K562 (cell line): ENCODE results near the gene MPIG6B. TPM values are rescaled to one million over a fixed set of nuclear protein-coding genes. Genes with fewer than 3 reads are reported as not detected.

Source experiments
- CBX8 ChIP-seq: fragments of 200-600 bp; sonication (generic); IDR thresholded peaks from 2 replicates; pipeline ENCODE4 v1.6.1; 2012; ENCODE audit warnings: borderline replicate concordance, mixed run types, low read depth, mild to moderate bottlenecking, moderate library complexity, mixed read lengths, low read length, control low read depth, inconsistent platforms; ENCODE audit not compliant: poor library complexity, severe bottlenecking; ENCODE audit errors: extremely low read depth
- DACH1 ChIP-seq: fragments of 450-650 bp; IDR thresholded peaks from 2 replicates; pipeline ENCODE4 v1.6.1; 2018; ENCODE audit not compliant: partially characterized antibody
- FOXP1 ChIP-seq: sonication (generic); formaldehyde crosslinking; IDR thresholded peaks from 2 replicates; pipeline ENCODE4 v1.8.0; 2022; ENCODE audit warnings: mild to moderate bottlenecking, missing genetic modification reagents
- ILK ChIP-seq: fragments of 450-650 bp; IDR thresholded peaks from 2 replicates; pipeline ENCODE4 v1.6.1; 2016; ENCODE audit warnings: missing genetic modification characterization, low read depth, mild to moderate bottlenecking, missing compliant biosample characterization, moderate library complexity, borderline replicate concordance
- MAZ ChIP-seq, 2 experiments: fragments of 450-650 bp in 1 of 2; sonication (generic) in 1 of 2; formaldehyde crosslinking; IDR thresholded peaks in 1 of 2; conservative IDR thresholded peaks in 1 of 2; 2 replicates each; pipeline versions ENCODE4 v1.4.0 to v1.5.0; 2020; ENCODE audit warnings: mild to moderate bottlenecking in 1 of 2, missing genetic modification reagents in 1 of 2
- NFXL1 ChIP-seq: fragments of 450-650 bp; formaldehyde crosslinking; IDR thresholded peaks from 2 replicates; pipeline ENCODE4 v1.4.0; 2021; ENCODE audit warnings: mild to moderate bottlenecking
- RCOR1 ChIP-seq, 2 experiments: IDR thresholded peaks; 2 replicates each; pipeline ENCODE4 v1.6.1; 2012; ENCODE audit warnings: low read depth in 2 of 2, low read length in 2 of 2, borderline replicate concordance in 1 of 2, improper control_type of control experiment in 1 of 2
- SREBF2 ChIP-seq: sonication (generic); formaldehyde crosslinking; IDR thresholded peaks from 2 replicates; pipeline ENCODE4 v1.4.0; 2020; ENCODE audit warnings: mild to moderate bottlenecking, missing genetic modification reagents
- SUPT5H ChIP-seq: fragments of 450-650 bp; IDR thresholded peaks from 2 replicates; pipeline ENCODE4 v1.6.1; 2016
- XRCC5 ChIP-seq: fragments of 200-400 bp; formaldehyde crosslinking; IDR thresholded peaks from 2 replicates; pipeline ENCODE4 v1.6.1; 2017; ENCODE audit warnings: low read depth, mild to moderate bottlenecking, low read length
- ZBTB11 ChIP-seq, 3 experiments: fragments of 200-800 bp in 1 of 3; fragments of 250-450 bp in 1 of 3; fragments of 450-650 bp in 1 of 3; sonication (Bioruptor Pico) in 1 of 3; sonication (Bioruptor generic) in 1 of 3; formaldehyde crosslinking in 1 of 3; IDR thresholded peaks; 2 replicates each; pipeline versions ENCODE4 v1.6.1 to v1.8.0; 2016 to 2022; ENCODE audit warnings: mild to moderate bottlenecking in 2 of 3, missing genetic modification characterization in 2 of 3, missing compliant biosample characterization in 1 of 3, moderate library complexity in 1 of 3
- ZNF586 ChIP-seq: fragments of 450-650 bp; formaldehyde crosslinking; conservative IDR thresholded peaks from 2 replicates; pipeline ENCODE4 v1.4.0; 2020; ENCODE audit warnings: mild to moderate bottlenecking, moderate library complexity
- ZNF77 ChIP-seq: fragments of 250-450 bp; sonication (Bioruptor Pico); IDR thresholded peaks from 2 replicates; pipeline ENCODE4 v1.5.0; 2020
- ZNF778 ChIP-seq: fragments of 450-650 bp; formaldehyde crosslinking; IDR thresholded peaks from 2 replicates; pipeline ENCODE4 v1.4.0; 2020; ENCODE audit warnings: mild to moderate bottlenecking, moderate library complexity
- polyA plus RNA-seq, 8 experiments: library from polyadenylated mRNA; depleted of rRNA in 4 of 8; stranded (reverse) in 5 of 8; unstranded in 3 of 8; fragments of >200 nt; fragmentation: Nextera tagmentation in 2 of 8; fragmentation: Illumina TruSeq in 1 of 8; extraction: Ambion mirVana in 2 of 8; extraction: Trizol in 1 of 8; gene quantifications; 2 replicates each; pipeline versions ENCODE4 v1.2.1 to v1.2.3, GENCODE V29; 2011 to 2014; ENCODE audit warnings: inconsistent platforms in 1 of 8, missing spikeins in 1 of 8
- total RNA-seq, 7 experiments: library from RNA; depleted of rRNA in 6 of 7; stranded (reverse); fragments of >200 nt in 6 of 7; fragmentation: Illumina TruSeq in 2 of 7; extraction: Trizol in 2 of 7; gene quantifications; 2 replicates each; pipeline versions ENCODE4 v1.2.1 to v1.2.3, GENCODE V29; 2011 to 2021; ENCODE audit warnings: low replicate concordance in 1 of 7
- TF ChIP-seq, protein P1 (sequence below): fragments of 450-650 bp; IDR thresholded peaks from 2 replicates; pipeline ENCODE4 v1.6.1; 2014; ENCODE audit warnings: low read depth, mild to moderate bottlenecking, moderate library complexity, borderline replicate concordance
- TF ChIP-seq, protein P2 (sequence below): fragments of 250-450 bp; sonication (Bioruptor Pico); IDR thresholded peaks from 2 replicates; pipeline ENCODE4 v1.8.0; 2022; ENCODE audit warnings: moderate library complexity, mild to moderate bottlenecking, inconsistent platforms
- TF ChIP-seq, protein P3 (sequence below): sonication (generic); formaldehyde crosslinking; IDR thresholded peaks from 2 replicates; pipeline ENCODE4 v1.8.0; 2023; ENCODE audit warnings: mild to moderate bottlenecking, missing genetic modification reagents

Gene MPIG6B
- total and polyA plus RNA-seq, 9 of the 15 experiments (the other 6 are each of a cell fraction or from before 2014, with no cell fraction given): 0.11 to 1.2 (median 0.28) TPM; not detected in 1

DNA sequence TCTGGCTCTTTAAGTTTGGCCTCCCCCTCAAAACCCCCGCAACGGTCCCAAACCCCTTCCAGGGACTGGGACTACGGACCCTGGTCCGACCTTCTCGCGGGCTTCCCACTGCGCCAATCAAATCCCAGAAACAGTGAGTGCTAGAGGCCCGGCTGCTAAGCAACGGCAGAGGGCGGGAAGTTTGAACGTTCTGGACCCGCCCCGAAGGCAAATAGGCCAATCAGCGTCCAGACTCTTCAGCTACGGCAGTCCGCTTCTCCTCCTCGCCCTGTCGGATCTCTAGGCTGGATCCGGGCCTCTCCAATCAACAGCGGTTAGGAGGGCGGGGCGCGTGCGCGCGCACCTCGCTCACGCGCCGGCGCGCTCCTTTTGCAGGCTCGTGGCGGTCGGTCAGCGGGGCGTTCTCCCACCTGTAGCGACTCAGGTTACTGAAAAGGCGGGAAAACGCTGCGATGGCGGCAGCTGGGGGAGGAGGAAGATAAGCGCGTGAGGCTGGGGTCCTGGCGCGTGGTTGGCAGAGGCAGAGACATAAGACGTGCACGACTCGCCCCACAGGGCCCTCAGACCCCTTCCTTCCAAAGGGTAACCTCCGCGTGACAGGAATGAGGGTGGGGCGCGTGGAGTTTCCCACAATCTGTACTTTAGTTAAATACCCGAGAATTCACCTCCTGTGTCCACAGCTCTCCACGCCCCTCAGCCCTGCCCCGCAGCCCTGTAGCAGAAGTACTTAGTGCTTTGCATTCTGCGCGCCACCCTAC is 16.6 kb downstream of the MPIG6B start, which contains the start of gene MSH5 (continued):
- TF ChIP-seq NFXL1 (CRISPR knock-in tag) (no peak), ZNF586 (0 out of 2 replicates have a peak, but pooled peaks have one; percentile 14), RCOR1 (IDR thresholded peaks at IDR 0.05; ENCODE audit: borderline replicate concordance in 1 of 2, low read depth in 2 of 2, low read length in 2 of 2) (peak; percentile 61 to 63; a peak in 1 of 4 replicates), CBX8 (no peak), DACH1 (no peak), ZNF77 (CRISPR knock-in tag) (no peak), SUPT5H (peak; percentile 92), ZBTB11 (CRISPR knock-in tag; IDR thresholded peaks at IDR 0.05) (0 out of 6 replicates have a peak, but pooled peaks of 1 of the 3 experiments have one; percentile 29), XRCC5 (peak; percentile 79; the same call in 1 of the 2 replicates), MAZ (CRISPR knock-in tag; conservative IDR thresholded peaks at IDR 0.05 in 1 of 2, IDR thresholded peaks at IDR 0.05 in 1 of 2) (peak; percentile 64 to 72), FOXP1 (peak; percentile 100), ILK (tag) (no peak), SREBF2 (CRISPR knock-in tag) (peak; percentile 91; the same call in 1 of the 2 replicates), ZNF778 (no peak)
- TF ChIP-seq, protein P1, sequence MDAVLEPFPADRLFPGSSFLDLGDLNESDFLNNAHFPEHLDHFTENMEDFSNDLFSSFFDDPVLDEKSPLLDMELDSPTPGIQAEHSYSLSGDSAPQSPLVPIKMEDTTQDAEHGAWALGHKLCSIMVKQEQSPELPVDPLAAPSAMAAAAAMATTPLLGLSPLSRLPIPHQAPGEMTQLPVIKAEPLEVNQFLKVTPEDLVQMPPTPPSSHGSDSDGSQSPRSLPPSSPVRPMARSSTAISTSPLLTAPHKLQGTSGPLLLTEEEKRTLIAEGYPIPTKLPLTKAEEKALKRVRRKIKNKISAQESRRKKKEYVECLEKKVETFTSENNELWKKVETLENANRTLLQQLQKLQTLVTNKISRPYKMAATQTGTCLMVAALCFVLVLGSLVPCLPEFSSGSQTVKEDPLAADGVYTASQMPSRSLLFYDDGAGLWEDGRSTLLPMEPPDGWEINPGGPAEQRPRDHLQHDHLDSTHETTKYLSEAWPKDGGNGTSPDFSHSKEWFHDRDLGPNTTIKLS: no peak
- TF ChIP-seq, protein P2, sequence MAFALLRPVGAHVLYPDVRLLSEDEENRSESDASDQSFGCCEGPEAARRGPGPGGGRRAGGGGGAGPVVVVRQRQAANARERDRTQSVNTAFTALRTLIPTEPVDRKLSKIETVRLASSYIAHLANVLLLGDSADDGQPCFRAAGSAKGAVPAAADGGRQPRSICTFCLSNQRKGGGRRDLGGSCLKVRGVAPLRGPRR (CRISPR knock-in tag): peak; percentile 88; the same call in 1 of the 2 replicates
- TF ChIP-seq, protein P3, sequence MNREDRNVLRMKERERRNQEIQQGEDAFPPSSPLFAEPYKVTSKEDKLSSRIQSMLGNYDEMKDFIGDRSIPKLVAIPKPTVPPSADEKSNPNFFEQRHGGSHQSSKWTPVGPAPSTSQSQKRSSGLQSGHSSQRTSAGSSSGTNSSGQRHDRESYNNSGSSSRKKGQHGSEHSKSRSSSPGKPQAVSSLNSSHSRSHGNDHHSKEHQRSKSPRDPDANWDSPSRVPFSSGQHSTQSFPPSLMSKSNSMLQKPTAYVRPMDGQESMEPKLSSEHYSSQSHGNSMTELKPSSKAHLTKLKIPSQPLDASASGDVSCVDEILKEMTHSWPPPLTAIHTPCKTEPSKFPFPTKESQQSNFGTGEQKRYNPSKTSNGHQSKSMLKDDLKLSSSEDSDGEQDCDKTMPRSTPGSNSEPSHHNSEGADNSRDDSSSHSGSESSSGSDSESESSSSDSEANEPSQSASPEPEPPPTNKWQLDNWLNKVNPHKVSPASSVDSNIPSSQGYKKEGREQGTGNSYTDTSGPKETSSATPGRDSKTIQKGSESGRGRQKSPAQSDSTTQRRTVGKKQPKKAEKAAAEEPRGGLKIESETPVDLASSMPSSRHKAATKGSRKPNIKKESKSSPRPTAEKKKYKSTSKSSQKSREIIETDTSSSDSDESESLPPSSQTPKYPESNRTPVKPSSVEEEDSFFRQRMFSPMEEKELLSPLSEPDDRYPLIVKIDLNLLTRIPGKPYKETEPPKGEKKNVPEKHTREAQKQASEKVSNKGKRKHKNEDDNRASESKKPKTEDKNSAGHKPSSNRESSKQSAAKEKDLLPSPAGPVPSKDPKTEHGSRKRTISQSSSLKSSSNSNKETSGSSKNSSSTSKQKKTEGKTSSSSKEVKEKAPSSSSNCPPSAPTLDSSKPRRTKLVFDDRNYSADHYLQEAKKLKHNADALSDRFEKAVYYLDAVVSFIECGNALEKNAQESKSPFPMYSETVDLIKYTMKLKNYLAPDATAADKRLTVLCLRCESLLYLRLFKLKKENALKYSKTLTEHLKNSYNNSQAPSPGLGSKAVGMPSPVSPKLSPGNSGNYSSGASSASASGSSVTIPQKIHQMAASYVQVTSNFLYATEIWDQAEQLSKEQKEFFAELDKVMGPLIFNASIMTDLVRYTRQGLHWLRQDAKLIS: no peak
